Muscle layer of colon (tissue), 2 donors: ENCODE results near the gene STAG3.
A peak's percentile ranks its signal among the peaks of the same experiment; 100 is the strongest.

Source experiments
- H3K27ac ChIP-seq: one replicate; pipeline ENCODE4 v1.7.0; 2013; ENCODE audit warnings: low read depth, mild to moderate bottlenecking, low read length, moderate library complexity
- H3K27me3 ChIP-seq, 2 donors: one replicate each; pipeline ENCODE4 v1.7.0; 2013; ENCODE audit warnings: low read length in 2 of 2, mild to moderate bottlenecking in 2 of 2; ENCODE audit not compliant: insufficient read depth in 2 of 2, control insufficient read depth in 1 of 2
- H3K36me3 ChIP-seq: one replicate; pipeline ENCODE4 v1.7.0; 2013; ENCODE audit warnings: mild to moderate bottlenecking, low read length; ENCODE audit not compliant: insufficient read depth
- H3K4me1 ChIP-seq: one replicate; pipeline ENCODE4 v1.7.0; 2013; ENCODE audit warnings: mild to moderate bottlenecking, low read length; ENCODE audit not compliant: insufficient read depth
- H3K4me3 ChIP-seq, 2 donors: one replicate each; pipeline ENCODE4 v1.7.0; 2013; ENCODE audit warnings: low read length in 2 of 2, low read depth in 1 of 2, mild to moderate bottlenecking in 1 of 2, moderate library complexity in 1 of 2
- H3K9ac ChIP-seq: one replicate; pipeline ENCODE4 v1.7.0; 2013; ENCODE audit warnings: low read length
- H3K9me3 ChIP-seq: one replicate; pipeline ENCODE4 v1.7.0; 2013; ENCODE audit warnings: mild to moderate bottlenecking, low read length
- donor health status: abdominal sarcoma.
- donor health status: Adenocarcinoma of cecum.

The STAG3 gene

DNA sequence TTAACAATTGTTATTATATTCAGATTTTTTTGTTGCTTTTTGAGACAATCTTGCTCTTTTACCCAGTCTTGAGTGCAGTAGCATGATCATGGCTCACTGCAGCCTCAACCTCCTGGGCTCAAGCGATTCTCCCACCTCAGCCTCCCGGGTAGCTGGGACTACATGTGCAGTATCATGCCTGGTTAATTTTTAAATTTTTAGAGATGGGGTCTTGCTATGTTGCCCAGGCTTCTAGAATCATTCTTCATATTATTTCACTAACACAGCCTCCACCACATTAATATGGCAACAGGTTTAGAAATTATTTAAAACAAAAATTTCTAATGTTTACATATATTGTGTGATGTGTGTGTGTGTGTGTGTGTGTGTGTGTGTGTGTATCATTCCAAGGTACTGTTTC lies 30.4 kb upstream of the STAG3 start:
- H3K27me3 ChIP-seq = no peaks in the 10 kb centered on the region
- no peaks in the 10 kb centered on the region for H3K9me3 ChIP-seq
- H3K36me3 ChIP-seq = no peaks in the 10 kb centered on the region
- H3K4me1 ChIP-seq = peaks cover 10% of the 10 kb centered on the region
- H3K9ac ChIP-seq = no peak overlapping the region
- H3K4me3 ChIP-seq = no peak overlapping the region
- H3K27ac ChIP-seq = no peak overlapping the region

DNA sequence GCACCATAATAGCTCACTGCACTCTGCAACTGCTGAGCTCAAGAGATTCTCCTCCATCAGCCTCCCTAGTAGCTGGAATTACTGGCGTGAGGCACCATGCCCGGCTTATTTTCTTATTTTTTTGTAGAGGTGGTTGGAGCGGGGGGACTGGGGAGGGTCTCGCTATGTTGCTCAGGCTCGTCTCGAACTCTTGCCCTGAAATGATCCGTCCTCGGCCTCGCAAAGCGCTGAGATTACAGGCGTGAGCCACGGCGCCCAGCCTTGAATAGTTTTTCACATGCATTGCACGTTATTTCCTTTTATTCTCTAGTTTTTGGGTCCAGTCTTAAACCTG lies 29.5 kb upstream of the STAG3 start:
- Histone ChIP-seq H3K4me1 (peaks cover 10% of the 10 kb centered on the region), H3K36me3 (peaks cover 1% of the 10 kb centered on the region), H3K27ac (peak overlapping the region; percentile 98), H3K9me3 (no peaks in the 10 kb centered on the region), H3K9ac (peak overlapping the region; percentile 74), H3K4me3 (peak overlapping the region; percentile 99), H3K27me3 (no peaks in the 10 kb centered on the region)

DNA sequence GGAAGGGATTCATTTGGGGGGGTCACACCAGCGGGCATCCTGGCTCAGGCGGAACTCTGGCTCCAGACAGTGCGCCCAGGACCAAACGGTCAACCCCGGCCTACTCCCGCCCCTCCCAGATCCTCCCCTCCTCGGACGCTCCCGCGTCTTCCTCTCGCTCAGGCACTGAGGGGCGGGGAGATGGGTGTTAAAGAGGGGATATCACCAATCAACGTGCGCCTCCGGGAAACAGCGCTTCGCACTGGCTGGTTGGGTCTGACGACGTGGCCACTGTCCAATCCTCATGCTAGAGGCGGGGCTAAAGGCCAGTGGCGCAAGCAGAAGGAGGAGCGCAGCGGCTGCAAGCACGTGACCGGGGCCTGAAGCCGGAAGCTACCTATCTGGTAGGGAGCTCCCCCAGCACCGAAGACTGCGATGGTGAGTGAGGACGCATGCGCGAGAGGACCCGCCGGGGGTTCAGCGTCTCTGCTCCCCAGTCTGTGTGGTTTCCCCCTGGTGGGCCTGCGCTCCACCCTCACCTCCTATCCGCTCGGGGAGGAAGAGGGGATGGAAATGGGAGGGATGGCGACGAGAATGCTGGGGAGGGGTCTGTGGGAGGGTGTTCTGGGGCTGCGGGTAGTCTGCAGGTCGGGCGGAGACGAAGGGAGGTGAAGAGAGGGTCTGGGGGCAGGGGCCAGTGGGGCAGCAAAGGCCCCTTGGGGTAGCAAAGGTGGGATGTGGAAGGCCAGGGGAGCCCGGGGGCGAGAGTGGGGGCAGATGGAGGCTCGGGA lies 29.0 kb upstream of the STAG3 start, which contains the start of gene LAMTOR4:
Gene LAMTOR4 (plus strand): TSS at position 360 of the 770 bp plus-strand sequence. CDS start 55 bp downstream, at position 415.
- Histone ChIP-seq H3K27ac (peak within 1 kb of the TSS; percentile 98), H3K4me1 (peaks cover 10% of the 10 kb centered on the region), H3K36me3 (peaks cover 7% of the 10 kb centered on the region)

DNA sequence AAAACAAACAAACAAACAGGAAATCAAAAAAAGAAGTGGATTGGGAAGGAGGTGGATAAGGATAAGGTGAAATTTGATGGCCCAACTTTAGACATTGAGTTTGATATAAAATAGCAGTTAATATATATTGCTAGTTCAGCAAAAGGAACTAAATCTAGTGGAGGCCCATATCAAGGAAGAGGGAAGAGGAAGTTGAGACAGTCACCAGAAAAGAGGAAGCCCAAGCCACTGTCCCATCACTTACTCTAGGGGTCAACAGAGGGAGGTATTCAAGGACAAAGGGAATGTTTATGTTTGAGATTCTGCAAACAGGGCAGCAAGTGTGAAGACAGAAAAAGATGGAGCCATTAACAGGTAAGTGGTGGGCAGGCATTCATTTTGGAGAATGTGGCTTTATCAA lies 25.3 kb upstream of the STAG3 start:
- Histone ChIP-seq H3K9ac (no peak overlapping the region), H3K4me1 (peaks cover 11% of the 10 kb centered on the region), H3K4me3 (no peak overlapping the region), H3K36me3 (peaks cover 28% of the 10 kb centered on the region), H3K27ac (no peak overlapping the region), H3K27me3 (no peaks in the 10 kb centered on the region), H3K9me3 (no peaks in the 10 kb centered on the region)

More for the DNA sequence above, 29.0 kb upstream of the STAG3 start, which contains the start of gene LAMTOR4:
- Histone ChIP-seq H3K9ac (peak within 1 kb of the TSS; percentile 97), H3K9me3 (no peaks in the 10 kb centered on the region), H3K27me3 (no peaks in the 10 kb centered on the region), H3K4me3 (peak within 1 kb of the TSS; percentile 99)

DNA sequence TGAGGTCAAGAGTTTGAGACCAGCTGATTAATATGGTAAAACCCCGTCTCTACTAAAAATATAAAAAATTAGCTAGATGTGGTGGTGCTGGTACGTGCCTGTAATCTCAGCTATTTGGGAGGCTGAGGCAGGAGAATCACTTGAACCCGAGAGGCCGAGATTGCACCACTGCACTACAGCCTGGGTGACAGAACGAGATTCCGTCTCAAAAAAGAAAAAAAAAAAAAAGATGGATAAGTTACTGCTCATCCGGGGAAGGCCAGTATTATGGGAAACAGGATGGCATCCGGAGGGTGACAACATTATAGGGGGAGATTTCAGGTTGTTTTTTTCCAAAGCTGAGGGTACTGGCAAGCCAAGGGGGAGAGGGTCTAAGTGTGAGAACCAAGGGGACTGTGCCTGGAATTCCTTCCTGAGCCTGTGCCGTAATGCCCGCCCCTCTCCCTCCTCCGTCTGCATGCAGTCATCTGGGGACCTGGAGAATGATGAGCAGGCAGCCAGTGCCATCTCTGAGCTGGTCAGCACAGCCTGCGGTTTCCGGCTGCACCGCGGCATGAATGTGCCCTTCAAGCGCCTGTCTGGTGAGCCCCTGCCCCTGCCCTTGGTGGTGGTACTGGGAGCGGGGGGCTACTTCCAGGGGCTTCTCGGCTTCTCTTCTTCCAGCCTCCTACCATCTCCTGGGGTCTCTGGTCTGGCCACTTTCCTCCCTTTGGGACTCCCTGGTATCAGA lies 24.6 kb upstream of the STAG3 start:
- H3K9me3 ChIP-seq = no peaks in the 10 kb centered on the region

DNA sequence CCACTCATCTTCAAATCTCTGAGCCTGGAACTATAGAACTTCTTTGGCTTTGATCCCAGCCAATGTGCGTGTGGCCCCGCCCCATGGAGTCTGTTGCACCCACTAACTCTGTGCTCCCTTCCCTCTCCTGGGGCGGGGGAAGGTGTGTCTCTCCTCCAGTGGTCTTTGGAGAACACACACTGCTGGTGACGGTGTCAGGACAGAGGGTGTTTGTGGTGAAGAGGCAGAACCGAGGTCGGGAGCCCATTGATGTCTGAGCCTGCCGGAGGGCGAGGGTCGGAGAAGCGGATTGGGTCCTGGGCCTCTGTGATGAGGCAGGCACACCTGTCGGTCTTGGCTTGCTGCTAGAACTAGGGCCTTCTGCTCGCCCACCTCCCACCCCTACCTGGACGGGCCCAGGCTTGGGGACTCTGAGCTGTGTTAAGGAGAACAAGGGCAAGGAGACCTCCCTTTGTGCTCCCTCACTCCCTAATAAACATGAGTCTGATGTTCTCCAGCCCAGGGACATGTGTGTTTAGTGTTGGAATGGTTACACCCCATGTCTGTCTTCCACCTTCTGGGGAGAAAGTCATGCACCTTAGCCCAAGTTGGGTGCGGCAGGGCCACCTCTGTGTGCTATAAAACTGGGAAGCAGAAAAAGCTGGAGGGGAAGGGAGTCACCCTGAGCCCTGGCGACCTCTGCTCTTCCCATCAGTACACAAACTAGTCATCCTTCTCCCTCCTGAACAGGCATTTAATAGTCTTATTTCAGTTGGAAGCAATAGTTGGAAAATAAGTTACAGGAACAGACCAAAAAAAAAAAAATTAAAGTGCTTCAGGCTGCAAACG lies 23.8 kb upstream of the STAG3 start:
- peaks cover 28% of the 10 kb centered on the region for H3K36me3 ChIP-seq
- H3K9ac ChIP-seq = no peak overlapping the region
- no peak overlapping the region for H3K4me3 ChIP-seq
- H3K27ac ChIP-seq = no peak overlapping the region
- H3K27me3 ChIP-seq = no peaks in the 10 kb centered on the region
- no peaks in the 10 kb centered on the region for H3K9me3 ChIP-seq
- H3K4me1 ChIP-seq = peaks cover 18% of the 10 kb centered on the region

More for the DNA sequence above, 24.6 kb upstream of the STAG3 start:
- no peak overlapping the region for H3K4me3 ChIP-seq
- H3K9ac ChIP-seq = no peak overlapping the region
- peaks cover 28% of the 10 kb centered on the region for H3K36me3 ChIP-seq
- H3K27ac ChIP-seq = no peak overlapping the region
- no peaks in the 10 kb centered on the region for H3K27me3 ChIP-seq
- peaks cover 16% of the 10 kb centered on the region for H3K4me1 ChIP-seq

DNA sequence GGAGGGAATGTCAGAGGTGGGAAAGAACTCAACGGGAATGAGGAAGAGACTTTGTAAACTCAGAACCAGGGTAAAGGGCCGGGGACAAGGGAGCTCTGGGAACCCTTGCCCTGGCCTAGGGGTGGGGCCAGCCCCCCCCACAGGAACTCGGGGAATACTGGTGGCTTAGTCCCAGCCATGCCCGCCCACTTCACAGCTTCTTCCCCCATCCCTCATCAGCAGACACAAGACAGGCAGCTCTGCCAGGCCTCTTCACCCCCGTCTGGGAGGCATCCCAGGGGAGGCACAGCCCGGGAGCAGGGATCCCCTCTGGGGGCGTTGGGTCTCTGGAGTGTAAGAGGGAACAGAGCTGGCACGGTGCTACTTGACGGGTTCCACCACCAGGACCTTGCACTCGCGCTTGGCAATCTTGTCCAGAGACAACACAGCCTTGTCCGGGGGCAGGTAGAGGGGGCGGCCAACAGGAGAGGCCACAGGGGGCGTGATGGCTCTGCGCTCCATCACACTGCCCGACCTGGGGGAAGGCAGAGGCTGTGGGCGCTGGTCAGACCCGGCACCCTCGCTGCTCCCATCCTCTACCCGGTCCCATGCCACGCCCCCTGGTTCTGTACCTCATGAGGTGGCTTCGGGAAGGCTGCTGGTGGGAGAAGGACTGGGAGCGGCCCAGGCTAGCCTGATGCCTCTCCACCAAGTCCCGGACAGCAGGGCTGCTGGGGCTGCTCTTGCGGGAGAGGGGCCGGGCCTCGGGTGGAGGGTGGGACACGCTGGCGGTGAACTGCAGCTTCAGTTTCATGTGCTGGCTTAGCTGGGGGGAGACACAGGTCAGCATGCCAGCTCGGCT lies 22.8 kb upstream of the STAG3 start:
- H3K36me3 ChIP-seq = peaks cover 28% of the 10 kb centered on the region
- no peaks in the 10 kb centered on the region for H3K27me3 ChIP-seq
- H3K4me1 ChIP-seq = peaks cover 16% of the 10 kb centered on the region
- no peaks in the 10 kb centered on the region for H3K9me3 ChIP-seq
- H3K27ac ChIP-seq = no peak overlapping the region
- H3K9ac ChIP-seq = no peak overlapping the region
- H3K4me3 ChIP-seq = no peak overlapping the region

DNA sequence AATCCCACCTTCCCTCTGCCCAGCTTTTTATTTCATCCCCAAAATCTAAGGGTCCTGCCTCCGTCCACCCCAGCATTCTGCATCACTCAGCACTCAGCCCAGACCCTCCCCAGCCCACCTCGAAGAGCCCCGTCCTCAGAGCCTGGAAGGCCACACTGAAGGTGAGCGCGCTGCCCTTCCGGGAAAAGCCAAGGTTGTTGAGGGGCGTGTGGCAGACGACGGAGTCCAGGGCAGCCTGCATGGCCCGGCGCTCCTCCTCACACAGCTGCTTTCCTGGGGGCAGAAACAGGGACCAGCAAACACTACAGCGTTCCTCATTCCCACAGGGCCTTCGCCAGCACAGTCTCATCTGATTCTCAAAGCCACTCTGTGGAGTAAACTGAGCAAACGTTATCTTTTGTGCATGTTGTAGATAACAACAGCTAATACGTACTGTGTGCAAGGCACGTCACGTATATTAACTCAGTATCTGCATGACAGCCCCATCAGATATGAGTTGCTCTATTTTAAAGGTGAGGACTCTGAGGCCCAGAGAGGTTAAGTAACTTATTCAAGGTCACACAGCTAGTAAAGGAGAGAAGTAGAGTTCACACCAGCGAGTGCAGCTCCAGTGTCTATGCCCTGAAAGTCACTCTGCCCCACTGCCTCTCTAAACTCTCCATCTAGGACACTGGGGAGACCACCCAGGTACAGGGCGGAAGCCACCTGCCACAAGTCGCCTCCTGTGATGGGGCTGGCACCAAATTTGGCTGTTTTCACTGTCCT lies 22.0 kb upstream of the STAG3 start:
- H3K4me3 ChIP-seq = no peak overlapping the region
- H3K27ac ChIP-seq = no peak overlapping the region
- peaks cover 11% of the 10 kb centered on the region for H3K4me1 ChIP-seq
- peaks cover 28% of the 10 kb centered on the region for H3K36me3 ChIP-seq
- no peak overlapping the region for H3K9ac ChIP-seq
- no peaks in the 10 kb centered on the region for H3K27me3 ChIP-seq
- no peaks in the 10 kb centered on the region for H3K9me3 ChIP-seq

DNA sequence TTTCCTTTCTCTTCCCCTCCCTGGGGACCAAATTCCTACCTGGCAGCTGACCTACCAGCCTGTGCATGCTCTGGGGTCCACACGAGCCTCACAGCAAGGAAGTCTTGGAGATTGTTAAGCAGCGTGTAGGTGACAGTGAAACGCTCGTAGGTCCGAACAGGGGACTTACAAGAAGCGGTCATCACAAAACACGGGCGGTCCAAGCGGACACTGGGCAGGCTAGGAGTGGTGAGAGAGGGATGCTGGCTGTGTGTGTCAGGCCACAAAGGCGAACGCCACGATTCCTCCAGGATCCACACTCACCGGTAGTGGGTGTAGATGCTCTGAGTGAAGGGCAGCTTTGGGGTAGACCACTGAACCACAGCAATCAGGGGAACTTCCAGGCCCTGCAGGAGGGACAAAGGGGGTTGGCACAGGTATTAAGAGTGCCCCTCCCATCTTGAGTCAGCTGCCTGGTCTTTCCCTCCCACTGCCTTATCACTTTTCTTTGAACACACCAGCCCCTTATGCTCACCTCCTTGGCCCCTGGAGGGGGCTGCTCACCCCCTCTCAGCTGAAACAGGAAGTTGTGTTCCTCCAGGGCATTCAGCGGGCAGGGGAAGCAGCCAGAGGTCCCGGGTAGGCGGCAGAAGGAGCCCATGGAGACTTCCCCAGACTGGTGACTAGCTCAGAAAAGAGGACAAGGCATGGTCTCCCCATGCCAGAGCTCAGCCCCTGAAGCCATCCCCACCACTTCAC lies 21.2 kb upstream of the STAG3 start:
- Histone ChIP-seq H3K27ac (no peak overlapping the region), H3K27me3 (no peaks in the 10 kb centered on the region), H3K4me3 (no peak overlapping the region), H3K36me3 (peaks cover 28% of the 10 kb centered on the region), H3K4me1 (peaks cover 11% of the 10 kb centered on the region), H3K9ac (no peak overlapping the region), H3K9me3 (no peaks in the 10 kb centered on the region)

DNA sequence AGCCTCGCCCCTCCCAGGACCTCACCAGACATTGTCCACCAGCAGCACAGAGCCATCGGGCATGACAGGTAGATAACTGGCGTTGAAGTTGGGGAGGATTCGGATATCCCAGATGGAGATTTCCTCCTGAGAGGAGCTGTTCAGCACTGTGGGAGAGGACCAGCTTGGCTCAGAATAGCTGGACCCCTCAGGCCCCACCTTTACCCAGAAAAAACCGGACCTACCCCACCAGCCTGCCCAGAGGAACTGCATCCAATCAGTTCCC lies 20.7 kb upstream of the STAG3 start:
- Histone ChIP-seq H3K9ac (no peak overlapping the region), H3K27me3 (no peaks in the 10 kb centered on the region), H3K36me3 (peaks cover 28% of the 10 kb centered on the region), H3K27ac (no peak overlapping the region), H3K9me3 (no peaks in the 10 kb centered on the region), H3K4me1 (peaks cover 11% of the 10 kb centered on the region), H3K4me3 (no peak overlapping the region)
